ENCODE measurements around the gene C1orf159.

DNA sequence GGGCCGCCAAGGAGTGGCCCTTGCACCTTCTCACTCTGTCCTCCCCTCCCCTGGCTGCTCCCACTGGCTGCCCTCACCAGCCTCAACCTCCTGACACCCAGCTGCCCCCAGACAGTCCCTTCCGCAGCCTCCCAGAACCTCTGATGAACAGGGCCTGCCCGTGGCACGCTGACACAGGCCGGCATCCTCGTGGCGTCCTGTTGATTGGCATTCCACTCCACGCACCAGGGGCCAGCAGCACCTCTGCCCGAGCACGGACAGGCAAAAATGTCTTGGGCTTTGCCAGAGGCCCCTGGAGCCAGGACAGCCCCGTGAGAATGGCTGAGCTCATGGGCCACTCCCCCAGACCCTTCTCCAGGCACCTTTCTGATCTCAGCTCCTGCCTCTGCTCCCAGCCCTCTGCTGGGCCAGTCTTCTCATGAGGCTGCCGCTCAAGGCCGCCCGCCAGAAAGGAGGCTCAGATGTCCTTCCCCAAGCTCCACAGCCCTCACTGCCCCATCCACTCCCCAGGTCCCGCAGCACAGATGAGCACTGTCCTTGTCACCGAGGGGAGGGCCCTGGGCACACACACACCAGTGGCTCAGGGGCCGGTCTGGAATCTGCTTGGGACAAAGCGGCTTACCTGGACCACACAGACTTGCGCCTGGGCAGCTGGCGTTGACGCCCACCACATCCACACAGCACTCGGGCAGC, 26.0 kb downstream of the C1orf159 start:
- no peak for TF ChIP-seq CTCF (IDR thresholded peaks at IDR 0.05)
- no peak for TF ChIP-seq POLR2A (IDR thresholded peaks at IDR 0.05; ENCODE audit: low read length)
- TF ChIP-seq CEBPB (IDR thresholded peaks at IDR 0.05) = no peak
- no peak for TF ChIP-seq HDAC2 (IDR thresholded peaks at IDR 0.05)
- TF ChIP-seq HMGXB4 (CRISPR knock-in tag; IDR thresholded peaks at IDR 0.05; ENCODE audit: borderline replicate concordance) = no peak
- TF ChIP-seq NPAS2 (CRISPR knock-in tag; IDR thresholded peaks at IDR 0.05; ENCODE audit: borderline replicate concordance) = no peak
